Keratinocyte (primary cell): ENCODE results near the gene DCAF11.

Experiments
- CTCF ChIP-seq, 3 experiments: IDR thresholded peaks in 1 of 3; conservative IDR thresholded peaks in 1 of 3; optimal IDR thresholded peaks in 1 of 3; 2 replicates in 2 of 3; 3 replicates in 1 of 3; pipeline versions ENCODE3 to v1.5.1; 2011; ENCODE audit warnings: low read length in 3 of 3, mild to moderate bottlenecking in 3 of 3, moderate library complexity in 2 of 3, control low read depth in 1 of 3, inconsistent platforms in 1 of 3; ENCODE audit not compliant: insufficient read depth in 2 of 3; ENCODE audit errors: extremely low read depth in 1 of 3
- EZH2 ChIP-seq: IDR thresholded peaks from one replicate; pipeline ENCODE4 v1.6.1; 2012; ENCODE audit warnings: inconsistent platforms, mild to moderate bottlenecking, low read length, moderate library complexity

GRCh38 chr14:24132976-24133375 is 18.4 kb downstream of the DCAF11 start:
- TF ChIP-seq CTCF (optimal IDR thresholded peaks at IDR 0.05 in 1 of 3, IDR thresholded peaks at IDR 0.05 in 1 of 3, conservative IDR thresholded peaks at IDR 0.05 in 1 of 3; ENCODE audit: extremely low read depth in 1 of 3, insufficient read depth in 2 of 3, low read length in 3 of 3) = no peak
- no peak for TF ChIP-seq EZH2
